ENCODE results near the gene SLC25A36.

Gene SLC25A36

GRCh38 chr3:141021261-141021660 lies 79.6 kb downstream of the SLC25A36 start:
- H3K27me3 ChIP-seq (ENCODE audit: control insufficient read depth, insufficient read depth, low read length), result no peaks in the 10 kb centered on the region
- H3K9me3 ChIP-seq (replicated peaks; ENCODE audit: low read length), result no peaks in the 10 kb centered on the region
- no peak overlapping the region for H3K9ac ChIP-seq (ENCODE audit: low read depth, low read length)
- H3K4me3 ChIP-seq (ENCODE audit: low read length), result no peak overlapping the region
- H3K36me3 ChIP-seq (ENCODE audit: insufficient read depth, low read length), result no peaks in the 10 kb centered on the region
- H3K4me2 ChIP-seq (ENCODE audit: low read length), result no peak overlapping the region
- peaks cover 4% of the 10 kb centered on the region for H3K4me1 ChIP-seq (ENCODE audit: control insufficient read depth, insufficient read depth, low read length)
